Hepatocyte (in vitro differentiated cells): Measurements from ENCODE around the gene AUH. TPM values are rescaled to one million over a fixed set of nuclear protein-coding genes. Genes with fewer than 3 reads are reported as not detected.

Experiments
- DNase-seq: peaks from one replicate; pipeline ENCODE4 v3.0.0-alpha.2; 2016; ENCODE audit warnings: low spot score
- H2AFZ ChIP-seq: fragments of 200-600 bp; sonication (generic); 2 replicates; pipeline ENCODE4 v1.6.0; 2016; ENCODE audit warnings: antibody characterized with exemption, mild to moderate bottlenecking
- H3K27ac ChIP-seq: fragments of 200-600 bp; sonication (generic); 2 replicates; pipeline ENCODE4 v1.5.1; 2016; ENCODE audit warnings: mild to moderate bottlenecking
- H3K27me3 ChIP-seq: fragments of 200-600 bp; sonication (generic); 2 replicates; pipeline ENCODE4 v1.6.1; 2016
- H3K36me3 ChIP-seq: fragments of 200-600 bp; sonication (generic); replicated peaks from 2 replicates; pipeline ENCODE4 v1.5.1; 2016; ENCODE audit warnings: low read depth; ENCODE audit not compliant: insufficient read depth
- H3K4me1 ChIP-seq: fragments of 200-600 bp; sonication (generic); 2 replicates; pipeline ENCODE4 v1.5.1; 2016; ENCODE audit warnings: mild to moderate bottlenecking, moderate library complexity; ENCODE audit not compliant: insufficient read depth
- H3K4me2 ChIP-seq: fragments of 200-600 bp; sonication (generic); 2 replicates; pipeline ENCODE4 v1.6.0; 2016
- H3K4me3 ChIP-seq: fragments of 200-600 bp; sonication (generic); 2 replicates; pipeline ENCODE4 v1.5.1; 2016; ENCODE audit warnings: mild to moderate bottlenecking
- H3K79me2 ChIP-seq: fragments of 200-600 bp; sonication (generic); 2 replicates; pipeline ENCODE4 v1.6.0; 2017; ENCODE audit warnings: mild to moderate bottlenecking
- H3K9me2 ChIP-seq: fragments of 200-600 bp; sonication (generic); replicated peaks from 2 replicates; pipeline ENCODE4 v1.6.0; 2017; ENCODE audit warnings: mild to moderate bottlenecking; ENCODE audit not compliant: insufficient read depth
- H3K9me3 ChIP-seq: fragments of 200-600 bp; sonication (generic); 2 replicates; pipeline ENCODE4 v1.5.1; 2016; ENCODE audit warnings: low read depth, mild to moderate bottlenecking
- H4K20me1 ChIP-seq: fragments of 200-600 bp; sonication (generic); 2 replicates; pipeline ENCODE4 v1.6.0; 2016; ENCODE audit warnings: mild to moderate bottlenecking; ENCODE audit not compliant: insufficient read depth, poor library complexity, severe bottlenecking
- CTCF ChIP-seq: fragments of 200-600 bp; sonication (generic); IDR thresholded peaks from 2 replicates; pipeline ENCODE4 v1.5.1; 2016; ENCODE audit warnings: antibody characterized with exemption, mild to moderate bottlenecking; ENCODE audit not compliant: poor library complexity
- EZH2 ChIP-seq: fragments of 200-600 bp; sonication (generic); IDR thresholded peaks from 2 replicates; pipeline ENCODE4 v1.6.1; 2016; ENCODE audit warnings: antibody characterized with exemption, mild to moderate bottlenecking, borderline replicate concordance
- EZH2phosphoT487 ChIP-seq: fragments of 200-600 bp; sonication (generic); IDR thresholded peaks from one replicate; pipeline ENCODE4 v1.6.1; 2018; ENCODE audit warnings: antibody characterized with exemption, mild to moderate bottlenecking, low read depth, moderate library complexity; ENCODE audit not compliant: unreplicated experiment, severe bottlenecking
- WGBS: methylation state at CpG from one replicate; pipeline ENCODE4 v1.1.6; 2016; ENCODE audit warnings: low lambda C conversion rate; ENCODE audit errors: missing lambda C conversion rate; 5-methylcytosine and 5-hydroxymethylcytosine counted together
- polyA plus RNA-seq: library from polyadenylated mRNA; unstranded; fragments of >200 nt; fragmentation: Nextera tagmentation; extraction: Ambion mirVana; gene quantifications from 2 replicates; pipeline ENCODE4 v1.2.1, GENCODE V29; 2016
- total RNA-seq: library from RNA; depleted of rRNA; stranded (reverse); fragments of >200 nt; gene quantifications from 2 replicates; pipeline ENCODE4 v1.2.3, GENCODE V29; 2014

The AUH gene
- total and polyA plus RNA-seq, 2 experiments from 2014 or later, result 19.5 to 25.0 TPM

- peaks cover 65% of the 10 kb centered on the region for H3K79me2 ChIP-seq
- DNase-seq, result no peak
- TF ChIP-seq EZH2phosphoT487 (no peak), CTCF (no peak), EZH2 (no peak)
These were observed 46.8 kb upstream of the AUH start for GRCh38 chr9:91408475-91408874.

GRCh38 chr9:91407580-91408318 lies 46.0 kb upstream of the AUH start:
- Histone ChIP-seq H3K4me1 (no peaks in the 10 kb centered on the region), H4K20me1 (peaks cover 46% of the 10 kb centered on the region), H3K9me2 (no peaks in the 10 kb centered on the region), H3K4me3 (no peak overlapping the region), H3K27me3 (no peaks in the 10 kb centered on the region), H3K36me3 (no peaks in the 10 kb centered on the region), H3K4me2 (no peak overlapping the region), H3K27ac (no peak overlapping the region), H3K79me2 (peaks cover 58% of the 10 kb centered on the region), H3K9me3 (no peaks in the 10 kb centered on the region), H2AFZ (no peak overlapping the region)
- TF ChIP-seq EZH2 (no peak), EZH2phosphoT487 (no peak), CTCF (no peak)
- 86% methylated on average over 11 of the region's 12 CpGs for WGBS
- no peak for DNase-seq

More at GRCh38 chr9:91408475-91408874, 46.8 kb upstream of the AUH start:
- no peaks in the 10 kb centered on the region for H3K4me1 ChIP-seq
- no peaks in the 10 kb centered on the region for H3K9me3 ChIP-seq
- no peak overlapping the region for H3K4me2 ChIP-seq
- H4K20me1 ChIP-seq, result peaks cover 53% of the 10 kb centered on the region
- H3K27me3 ChIP-seq, result no peaks in the 10 kb centered on the region
- no peak overlapping the region for H3K4me3 ChIP-seq
- H3K9me2 ChIP-seq, result no peaks in the 10 kb centered on the region
- no peaks in the 10 kb centered on the region for H3K36me3 ChIP-seq
- H3K27ac ChIP-seq, result no peak overlapping the region
- 87% methylated on average over 1 of the region's 1 CpG for WGBS
- H2AFZ ChIP-seq, result no peak overlapping the region

DNA sequence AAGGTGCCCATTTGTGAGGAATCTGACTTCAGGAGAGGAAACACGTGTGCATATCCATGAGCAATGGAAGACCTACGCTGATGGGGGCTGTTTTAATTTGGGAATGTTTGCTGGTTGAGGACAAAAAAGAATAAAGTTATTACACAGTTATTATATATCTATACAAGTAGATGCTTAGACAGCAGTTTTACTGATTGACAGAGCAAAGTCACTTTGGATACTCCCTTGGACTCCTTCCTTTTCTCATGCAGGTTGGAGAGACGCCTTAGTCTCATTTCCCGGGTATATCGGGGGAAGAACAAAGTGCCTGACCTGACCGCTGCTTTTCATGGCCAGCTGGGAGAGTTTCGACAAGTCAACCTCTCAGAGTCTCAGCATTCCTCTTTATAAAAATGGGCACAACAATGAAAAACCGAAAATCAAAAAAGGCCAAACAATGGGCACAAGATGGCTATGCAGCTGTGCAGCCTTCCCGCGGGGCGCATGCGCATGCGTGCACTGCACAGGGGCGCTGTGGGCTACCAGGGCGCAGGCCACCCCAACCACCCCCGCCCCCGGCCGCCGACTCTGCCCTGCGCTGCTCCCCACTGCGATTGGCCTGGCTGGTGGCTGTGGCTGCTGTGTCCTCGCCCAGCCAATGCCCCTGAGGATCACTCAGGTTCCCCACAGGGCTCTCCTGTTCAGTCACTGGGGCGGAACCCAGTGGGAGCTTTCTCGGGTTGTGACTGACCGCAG lies 43.8 kb upstream of the AUH start:
- no peak overlapping the region for H3K27ac ChIP-seq
- peaks cover 24% of the 10 kb centered on the region for H4K20me1 ChIP-seq
- TF ChIP-seq EZH2 (no peak), EZH2phosphoT487 (no peak), CTCF (no peak)
- H3K9me3 ChIP-seq, result no peaks in the 10 kb centered on the region
- H3K4me3 ChIP-seq, result no peak overlapping the region
- H3K79me2 ChIP-seq, result peaks cover 35% of the 10 kb centered on the region
- no peaks in the 10 kb centered on the region for H3K27me3 ChIP-seq
- H3K4me2 ChIP-seq, result no peak overlapping the region
- no peaks in the 10 kb centered on the region for H3K9me2 ChIP-seq
- DNase-seq, result no peak
- no peak overlapping the region for H2AFZ ChIP-seq
- H3K4me1 ChIP-seq, result no peaks in the 10 kb centered on the region
- no peaks in the 10 kb centered on the region for H3K36me3 ChIP-seq
- WGBS, result 98% methylated on average over 20 of the region's 25 CpGs
